Neuronal stem cell (in vitro differentiated cells): Measurements from ENCODE around the gene HAS3.

Experiments used
- DNase-seq: peaks from one replicate; pipeline ENCODE4 v3.0.0-alpha.2; 2013; ENCODE audit warnings: low spot score
- H2AFZ ChIP-seq: one replicate; pipeline ENCODE4 v1.6.1; 2013; ENCODE audit warnings: mild to moderate bottlenecking, low read length, inconsistent platforms
- H2AK5ac ChIP-seq: 2 replicates; pipeline ENCODE4 v1.6.1; 2013; ENCODE audit warnings: low read depth, mild to moderate bottlenecking, inconsistent platforms, low read length, moderate library complexity, mixed read lengths
- H2BK120ac ChIP-seq: 2 replicates; pipeline ENCODE4 v1.6.1; 2013; ENCODE audit warnings: low read depth, mild to moderate bottlenecking, inconsistent platforms, low read length, moderate library complexity, mixed read lengths
- H2BK12ac ChIP-seq: one replicate; pipeline ENCODE4 v1.6.1; 2013; ENCODE audit warnings: low read length, inconsistent platforms
- H2BK15ac ChIP-seq: 2 replicates; pipeline ENCODE4 v1.6.1; 2013; ENCODE audit warnings: mild to moderate bottlenecking, low read length, inconsistent platforms, mixed read lengths
- H2BK5ac ChIP-seq: one replicate; pipeline ENCODE4 v1.6.1; 2013; ENCODE audit warnings: inconsistent platforms, mild to moderate bottlenecking, low read length, moderate library complexity
- H3K14ac ChIP-seq: one replicate; pipeline ENCODE4 v1.6.1; 2013; ENCODE audit warnings: low read length, inconsistent platforms
- H3K18ac ChIP-seq: 2 replicates; pipeline ENCODE4 v1.6.1; 2013; ENCODE audit warnings: low read length, inconsistent platforms
- H3K23ac ChIP-seq: 2 replicates; pipeline ENCODE4 v1.6.1; 2013; ENCODE audit warnings: low read depth, mild to moderate bottlenecking, mixed read lengths, low read length, inconsistent platforms; ENCODE audit not compliant: poor library complexity
- H3K27ac ChIP-seq: replicated peaks from 3 replicates; pipeline ENCODE4 v1.5.1; 2013; ENCODE audit warnings: low read length, inconsistent platforms
- H3K27me3 ChIP-seq, 3 experiments: 2 replicates each; pipeline ENCODE4 v1.6.1; 2013; ENCODE audit warnings: low read length in 3 of 3, mild to moderate bottlenecking in 2 of 3, inconsistent platforms in 1 of 3, low read depth in 1 of 3, mixed read lengths in 1 of 3, moderate library complexity in 1 of 3; ENCODE audit not compliant: control insufficient read depth in 3 of 3, insufficient read depth in 3 of 3
- H3K36me3 ChIP-seq, 2 donors: replicated peaks in 1 of 2; 2 replicates each; pipeline ENCODE4 v1.6.1; 2013; ENCODE audit warnings: low read length in 2 of 2; ENCODE audit not compliant: control insufficient read depth in 2 of 2, insufficient read depth in 2 of 2
- H3K4ac ChIP-seq: 2 replicates; pipeline ENCODE4 v1.6.1; 2013; ENCODE audit warnings: inconsistent platforms, mild to moderate bottlenecking, low read length, moderate library complexity
- H3K4me1 ChIP-seq, 2 donors: 1 replicate in 1 of 2; 2 replicates in 1 of 2; pipeline ENCODE4 v1.6.1; 2013; ENCODE audit warnings: low read length in 2 of 2, low read depth in 1 of 2; ENCODE audit not compliant: control insufficient read depth in 2 of 2, insufficient read depth in 1 of 2
- H3K4me2 ChIP-seq: one replicate; pipeline ENCODE4 v1.6.1; 2013; ENCODE audit warnings: mild to moderate bottlenecking, low read length, inconsistent platforms; ENCODE audit not compliant: insufficient read depth, poor library complexity, severe bottlenecking
- H3K4me3 ChIP-seq, 2 donors: 2 replicates each; pipeline ENCODE4 v1.5.1; 2013; ENCODE audit warnings: low read length in 2 of 2, mild to moderate bottlenecking in 2 of 2, inconsistent platforms in 1 of 2, moderate library complexity in 1 of 2
- H3K79me1 ChIP-seq: one replicate; pipeline ENCODE4 v1.6.1; 2013; ENCODE audit warnings: low read depth, mild to moderate bottlenecking, inconsistent platforms, low read length, moderate library complexity
- H3K9ac ChIP-seq: one replicate; pipeline ENCODE4 v1.6.1; 2013; ENCODE audit warnings: mild to moderate bottlenecking, low read depth, low read length, inconsistent platforms; ENCODE audit not compliant: poor library complexity
- H3K9me3 ChIP-seq, 2 donors: replicated peaks in 1 of 2; 2 replicates each; pipeline versions ENCODE3 to v1.6.1; 2013; ENCODE audit warnings: low read length in 2 of 2, mild to moderate bottlenecking in 2 of 2, inconsistent platforms in 1 of 2, low read depth in 1 of 2, mixed read lengths in 1 of 2, moderate library complexity in 1 of 2; ENCODE audit not compliant: control insufficient read depth in 2 of 2, insufficient read depth in 1 of 2
- H4K8ac ChIP-seq: one replicate; pipeline ENCODE4 v1.6.1; 2013; ENCODE audit warnings: low read depth, mild to moderate bottlenecking, inconsistent platforms, low read length, moderate library complexity
- H4K91ac ChIP-seq: one replicate; pipeline ENCODE4 v1.6.1; 2013; ENCODE audit warnings: low read length, low read depth, mild to moderate bottlenecking, inconsistent platforms; ENCODE audit not compliant: poor library complexity
- WGBS, 2 donors: extraction: QIAGEN DNeasy Blood & Tissue Kit; methylation state at CpG; one replicate each; pipeline ENCODE4 v1.1.7; 2013; ENCODE audit warnings: missing lambda C conversion rate in 2 of 2, mixed read lengths in 1 of 2; ENCODE audit not compliant: insufficient read length in 2 of 2, insufficient replicate concordance in 1 of 2; ENCODE audit errors: extremely low coverage in 2 of 2; 5-methylcytosine and 5-hydroxymethylcytosine counted together

HAS3 gene

DNA sequence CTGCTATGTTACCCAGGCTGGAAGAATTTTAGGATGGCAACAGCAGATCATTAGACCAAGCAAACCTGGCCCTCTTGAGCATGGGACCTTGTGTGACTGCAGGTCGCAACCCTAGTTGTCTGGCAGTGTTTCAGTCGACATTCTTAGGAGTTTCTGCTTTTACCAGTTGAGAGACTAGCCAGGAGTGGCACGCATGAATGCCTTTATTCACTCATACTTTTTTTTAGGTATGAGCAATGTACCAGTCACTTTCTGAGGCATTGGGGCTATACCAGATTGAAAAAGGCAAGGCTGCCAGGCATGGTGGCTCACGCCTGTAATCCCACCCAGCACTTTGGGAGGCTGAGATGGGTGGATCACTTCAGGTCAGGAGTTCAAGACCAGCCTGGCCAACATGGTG, 28.2 kb upstream of the HAS3 start:
- peaks cover 11 to 22% of the 10 kb centered on the region in 2 donors for H3K4me1 ChIP-seq
- no peak overlapping the region for H3K9ac ChIP-seq
- H3K9me3 ChIP-seq: no peaks in the 10 kb centered on the region
- no peak overlapping the region for H3K4ac ChIP-seq
- H2AK5ac ChIP-seq: no peak overlapping the region
- H3K23ac ChIP-seq: no peak overlapping the region
- no peak overlapping the region for H2BK120ac ChIP-seq
- H3K27me3 ChIP-seq: no peaks in the 10 kb centered on the region
- DNase-seq: no peak
- no peak overlapping the region for H4K91ac ChIP-seq
- H3K4me3 ChIP-seq: no peak overlapping the region
- no peak overlapping the region for H2AFZ ChIP-seq
- H3K4me2 ChIP-seq: no peak overlapping the region
- no peaks in the 10 kb centered on the region for H3K79me1 ChIP-seq
- no CpG with 5 or more reads among the region's 4 CpGs for WGBS, 2 donors
- H4K8ac ChIP-seq: no peak overlapping the region
- no peak overlapping the region for H3K18ac ChIP-seq
- H2BK5ac ChIP-seq: no peak overlapping the region
- H3K36me3 ChIP-seq: no peaks in the 10 kb centered on the region
- H2BK12ac ChIP-seq: no peak overlapping the region
- H3K14ac ChIP-seq: no peak overlapping the region
- H2BK15ac ChIP-seq: no peak overlapping the region
- no peak overlapping the region for H3K27ac ChIP-seq

DNA sequence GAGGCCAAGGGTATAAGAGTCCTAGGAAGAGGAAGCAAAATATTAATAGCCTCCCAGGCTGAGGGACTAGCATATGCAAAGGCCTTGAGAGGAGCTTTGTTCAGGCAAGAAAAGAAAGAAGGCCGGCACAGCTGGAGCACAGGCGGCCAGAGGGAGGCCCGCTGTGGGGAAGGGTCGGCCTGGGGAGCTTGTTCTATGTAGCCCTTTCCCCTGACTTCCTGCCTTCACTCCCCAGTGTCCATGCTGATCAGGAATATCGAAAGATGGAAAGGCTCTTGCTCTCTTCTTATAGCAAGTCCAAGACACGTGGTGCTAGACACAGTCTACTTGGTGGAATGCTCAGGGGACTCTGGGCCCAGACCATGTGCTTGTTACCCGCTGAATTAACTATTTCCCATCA, 27.4 kb upstream of the HAS3 start:
- Histone ChIP-seq H3K9me3 (no peaks in the 10 kb centered on the region), H3K4ac (no peak overlapping the region), H3K27ac (no peak overlapping the region), H4K8ac (no peak overlapping the region), H3K4me3 (no peak overlapping the region), H4K91ac (no peak overlapping the region), H2BK5ac (no peak overlapping the region), H2AK5ac (no peak overlapping the region), H3K4me2 (no peak overlapping the region), H3K27me3 (no peaks in the 10 kb centered on the region), H3K23ac (no peak overlapping the region), H3K36me3 (no peaks in the 10 kb centered on the region), H3K79me1 (no peaks in the 10 kb centered on the region), H2BK120ac (no peak overlapping the region), H3K14ac (no peak overlapping the region), H3K9ac (no peak overlapping the region), H3K18ac (no peak overlapping the region), H2BK12ac (no peak overlapping the region), H2BK15ac (no peak overlapping the region), H3K4me1 (peaks cover 8 to 16% of the 10 kb centered on the region in 2 donors), H2AFZ (peak overlapping the region; percentile 40)
- no peak for DNase-seq
- WGBS, 2 donors: no CpG with 5 or more reads among the region's 7 CpGs

DNA sequence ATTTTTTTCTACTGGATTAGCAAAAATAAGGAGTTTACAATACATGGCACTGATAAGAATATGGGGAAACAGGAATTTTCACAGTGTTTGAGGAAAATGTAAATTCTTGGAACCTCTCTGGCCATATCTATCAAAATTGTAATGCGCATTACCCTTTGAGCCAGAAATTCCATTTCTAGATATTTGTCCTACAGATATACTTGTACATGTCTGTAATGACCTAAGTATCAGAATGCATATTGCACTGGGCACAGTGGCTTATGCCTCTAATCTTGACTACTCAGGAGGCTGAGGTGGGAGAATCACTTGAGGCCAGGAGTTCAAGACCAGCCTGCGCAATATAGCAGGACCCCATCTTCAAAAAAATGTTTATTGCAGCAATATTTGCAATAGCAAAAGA, 25.8 kb upstream of the HAS3 start:
- Histone ChIP-seq H3K4me1 (peaks cover 16 to 24% of the 10 kb centered on the region in 2 donors), H3K36me3 (no peaks in the 10 kb centered on the region), H3K4me2 (no peak overlapping the region), H2BK15ac (no peak overlapping the region), H3K27ac (no peak overlapping the region), H3K4me3 (no peak overlapping the region), H3K79me1 (no peaks in the 10 kb centered on the region), H3K27me3 (no peaks in the 10 kb centered on the region), H4K8ac (no peak overlapping the region), H2BK120ac (no peak overlapping the region), H2AK5ac (no peak overlapping the region), H4K91ac (no peak overlapping the region), H2BK12ac (no peak overlapping the region), H3K9me3 (no peaks in the 10 kb centered on the region), H3K23ac (no peak overlapping the region), H2BK5ac (no peak overlapping the region), H3K9ac (no peak overlapping the region), H3K4ac (no peak overlapping the region), H3K14ac (no peak overlapping the region), H3K18ac (no peak overlapping the region), H2AFZ (no peak overlapping the region)
- WGBS, 2 donors: no CpG with 5 or more reads among the region's 2 CpGs
- DNase-seq: no peak

- H3K9ac ChIP-seq: no peak overlapping the region
- H3K4ac ChIP-seq: no peak overlapping the region
- no peak overlapping the region for H2AFZ ChIP-seq
- no CpG with 5 or more reads among the region's 16 CpGs for WGBS, 2 donors
- no peak overlapping the region for H2BK120ac ChIP-seq
- H3K4me2 ChIP-seq: no peak overlapping the region
- no peak overlapping the region for H3K4me3 ChIP-seq
- H3K18ac ChIP-seq: peak overlapping the region; percentile 63
- H3K27me3 ChIP-seq: no peaks in the 10 kb centered on the region
- no peaks in the 10 kb centered on the region for H3K36me3 ChIP-seq
- H3K27ac ChIP-seq: no peak overlapping the region
- H4K8ac ChIP-seq: no peak overlapping the region
- H3K14ac ChIP-seq: no peak overlapping the region
- H3K79me1 ChIP-seq: no peaks in the 10 kb centered on the region
- peak overlapping the region; percentile 3 for H2BK15ac ChIP-seq
- H2BK12ac ChIP-seq: peak overlapping the region; percentile 44
- DNase-seq: no peak
- H4K91ac ChIP-seq: no peak overlapping the region
- no peak overlapping the region for H2BK5ac ChIP-seq
- H3K23ac ChIP-seq: peak overlapping the region; percentile 45
- peak overlapping the region; percentile 12 for H2AK5ac ChIP-seq
- peaks cover 8 to 12% of the 10 kb centered on the region in 2 donors for H3K4me1 ChIP-seq
- no peaks in the 10 kb centered on the region for H3K9me3 ChIP-seq
These were observed 22.0 kb upstream of the HAS3 start for GRCh38 chr16:69083306-69083941.
